Loucy (cell line): ENCODE results near the gene LILRB3.

Experiments
- H2AFZ ChIP-seq: fragments of 200-600 bp; sonication (generic); 2 replicates; pipeline ENCODE4 v1.6.0; 2016; ENCODE audit warnings: antibody characterized with exemption, mild to moderate bottlenecking, low read length, moderate library complexity
- H3F3A ChIP-seq: fragments of 200-600 bp; 2 replicates; pipeline ENCODE4 v1.6.0; 2016; ENCODE audit warnings: antibody characterized with exemption, low read depth, mild to moderate bottlenecking
- H3K27me3 ChIP-seq: fragments of 200-600 bp; sonication (generic); 2 replicates; pipeline ENCODE4 v1.6.1; 2014; ENCODE audit warnings: low read length, mild to moderate bottlenecking; ENCODE audit not compliant: insufficient read depth, poor library complexity, severe bottlenecking
- H3K36me3 ChIP-seq: fragments of 200-600 bp; sonication (generic); 2 replicates; pipeline ENCODE4 v1.6.1; 2016; ENCODE audit warnings: low read length; ENCODE audit not compliant: insufficient read depth
- H3K4me1 ChIP-seq: fragments of 200-600 bp; sonication (generic); 2 replicates; pipeline ENCODE4 v1.5.1; 2014; ENCODE audit warnings: low read length, mild to moderate bottlenecking; ENCODE audit not compliant: insufficient read depth, poor library complexity, severe bottlenecking
- H3K4me2 ChIP-seq: fragments of 200-600 bp; sonication (generic); 2 replicates; pipeline ENCODE4 v1.6.0; 2014; ENCODE audit warnings: antibody characterized with exemption, low read length, low read depth, mild to moderate bottlenecking; ENCODE audit not compliant: poor library complexity, severe bottlenecking
- H3K4me3 ChIP-seq: fragments of 200-600 bp; sonication (generic); 2 replicates; pipeline ENCODE4 v1.5.1; 2014; ENCODE audit warnings: low read length, mild to moderate bottlenecking, mixed read lengths; ENCODE audit not compliant: poor library complexity, severe bottlenecking
- H3K79me2 ChIP-seq: fragments of 200-600 bp; sonication (generic); 2 replicates; pipeline ENCODE4 v1.6.1; 2014; ENCODE audit warnings: low read length; ENCODE audit not compliant: insufficient read depth
- H3K9ac ChIP-seq: fragments of 200-600 bp; sonication (generic); 2 replicates; pipeline ENCODE4 v1.6.0; 2014; ENCODE audit warnings: mild to moderate bottlenecking, low read depth, low read length, moderate library complexity; ENCODE audit not compliant: poor library complexity, severe bottlenecking
- H3K9me2 ChIP-seq: fragments of 200-600 bp; sonication (generic); replicated peaks from 2 replicates; pipeline ENCODE4 v1.6.1; 2016; ENCODE audit warnings: low read depth, low read length, mixed read lengths
- H3K9me3 ChIP-seq: fragments of 200-600 bp; sonication (generic); 2 replicates; pipeline ENCODE4 v1.6.1; 2014; ENCODE audit warnings: mild to moderate bottlenecking, antibody characterized with exemption, low read length, low read depth; ENCODE audit not compliant: insufficient read depth
- H4K20me1 ChIP-seq: fragments of 200-600 bp; sonication (generic); 2 replicates; pipeline ENCODE4 v1.6.0; 2014; ENCODE audit warnings: antibody characterized with exemption, low read length, mild to moderate bottlenecking; ENCODE audit not compliant: insufficient read depth, poor library complexity, severe bottlenecking
- EZH2phosphoT487 ChIP-seq: fragments of 200-600 bp; IDR thresholded peaks from 2 replicates; pipeline ENCODE4 v1.6.1; 2018; ENCODE audit warnings: antibody characterized with exemption, mild to moderate bottlenecking, moderate library complexity, borderline replicate concordance
- TF ChIP-seq, protein P1 (sequence below): fragments of 200-600 bp; sonication (generic); conservative IDR thresholded peaks from 2 replicates; pipeline ENCODE4 v1.5.1; 2014; ENCODE audit warnings: mild to moderate bottlenecking, antibody characterized with exemption, low read length

The LILRB3 gene

DNA sequence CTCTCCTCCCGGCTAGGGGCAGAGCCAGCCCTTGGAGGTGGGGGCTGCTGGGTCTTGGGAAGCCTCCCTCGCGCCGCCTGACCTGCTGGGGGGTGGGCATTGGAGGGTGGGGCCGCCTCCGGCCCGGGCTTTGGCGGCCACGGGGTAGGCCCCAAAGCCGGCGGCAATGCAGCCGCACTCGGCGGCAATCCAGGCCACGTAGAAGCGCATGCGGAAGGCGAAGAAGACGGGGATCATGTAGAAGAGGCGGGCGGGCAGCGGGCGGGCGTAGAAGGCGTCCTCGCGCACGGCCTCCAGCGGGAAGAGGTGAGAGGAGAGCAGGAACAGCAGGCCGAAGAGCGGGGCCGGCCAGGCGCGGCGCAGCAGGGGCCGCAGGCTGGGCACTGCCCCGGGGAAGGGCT, 42.1 kb downstream of the LILRB3 start:
- no peaks in the 10 kb centered on the region for H3K4me1 ChIP-seq
- no peaks in the 10 kb centered on the region for H3K79me2 ChIP-seq
- H3F3A ChIP-seq = no peaks in the 10 kb centered on the region
- no peaks in the 10 kb centered on the region for H3K27me3 ChIP-seq
- H3K4me2 ChIP-seq = no peak overlapping the region
- no peaks in the 10 kb centered on the region for H3K9me3 ChIP-seq
- H3K36me3 ChIP-seq = peaks cover 3% of the 10 kb centered on the region; the same call in 1 of the 2 replicates
- peaks cover 4% of the 10 kb centered on the region for H4K20me1 ChIP-seq
- no peak overlapping the region for H3K4me3 ChIP-seq
- TF ChIP-seq EZH2phosphoT487 = no peak
- TF ChIP-seq, protein P1, sequence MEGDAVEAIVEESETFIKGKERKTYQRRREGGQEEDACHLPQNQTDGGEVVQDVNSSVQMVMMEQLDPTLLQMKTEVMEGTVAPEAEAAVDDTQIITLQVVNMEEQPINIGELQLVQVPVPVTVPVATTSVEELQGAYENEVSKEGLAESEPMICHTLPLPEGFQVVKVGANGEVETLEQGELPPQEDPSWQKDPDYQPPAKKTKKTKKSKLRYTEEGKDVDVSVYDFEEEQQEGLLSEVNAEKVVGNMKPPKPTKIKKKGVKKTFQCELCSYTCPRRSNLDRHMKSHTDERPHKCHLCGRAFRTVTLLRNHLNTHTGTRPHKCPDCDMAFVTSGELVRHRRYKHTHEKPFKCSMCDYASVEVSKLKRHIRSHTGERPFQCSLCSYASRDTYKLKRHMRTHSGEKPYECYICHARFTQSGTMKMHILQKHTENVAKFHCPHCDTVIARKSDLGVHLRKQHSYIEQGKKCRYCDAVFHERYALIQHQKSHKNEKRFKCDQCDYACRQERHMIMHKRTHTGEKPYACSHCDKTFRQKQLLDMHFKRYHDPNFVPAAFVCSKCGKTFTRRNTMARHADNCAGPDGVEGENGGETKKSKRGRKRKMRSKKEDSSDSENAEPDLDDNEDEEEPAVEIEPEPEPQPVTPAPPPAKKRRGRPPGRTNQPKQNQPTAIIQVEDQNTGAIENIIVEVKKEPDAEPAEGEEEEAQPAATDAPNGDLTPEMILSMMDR = no peak
- H3K9me2 ChIP-seq = no peaks in the 10 kb centered on the region
- H3K9ac ChIP-seq = no peak overlapping the region
- no peak overlapping the region for H2AFZ ChIP-seq

DNA sequence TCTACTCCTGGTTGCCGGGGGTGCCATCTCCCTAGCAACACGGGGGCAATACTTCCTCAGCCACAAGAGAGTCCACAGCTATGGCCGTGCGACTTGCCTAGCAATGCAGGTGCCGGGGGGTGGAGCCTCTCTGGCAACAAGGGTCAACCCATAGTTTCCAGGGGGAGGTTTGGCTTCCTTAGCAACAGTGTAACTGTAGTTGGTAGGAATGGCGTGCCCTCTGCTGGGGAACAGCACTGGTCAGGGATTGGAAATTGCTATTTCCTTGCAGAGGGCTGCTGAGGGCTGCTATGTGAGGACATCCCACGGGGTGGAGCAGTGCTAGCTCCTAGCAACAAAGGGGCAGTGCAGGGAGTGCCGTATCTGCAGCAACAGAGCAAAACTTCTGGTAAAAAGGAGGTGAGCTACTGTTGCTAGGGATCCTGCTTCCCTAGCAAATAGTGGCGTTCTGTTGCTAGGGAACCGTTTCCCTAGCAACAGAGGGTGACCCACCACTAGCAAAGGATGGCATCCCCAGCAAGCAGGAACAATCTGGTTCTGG, 42.8 kb downstream of the LILRB3 start:
- no peaks in the 10 kb centered on the region for H3K9me3 ChIP-seq
- H3K4me1 ChIP-seq = no peaks in the 10 kb centered on the region
- no peak overlapping the region for H2AFZ ChIP-seq
- no peak for TF ChIP-seq EZH2phosphoT487
- TF ChIP-seq, protein P1 = peak; percentile 25
- H3K36me3 ChIP-seq = peaks cover 3% of the 10 kb centered on the region; the same call in 1 of the 2 replicates
- no peak overlapping the region for H3K4me3 ChIP-seq
- peaks cover 4% of the 10 kb centered on the region for H4K20me1 ChIP-seq
- H3K27me3 ChIP-seq = no peaks in the 10 kb centered on the region
- H3K4me2 ChIP-seq = no peak overlapping the region
- H3K9ac ChIP-seq = no peak overlapping the region
- H3K79me2 ChIP-seq = no peaks in the 10 kb centered on the region
- H3K9me2 ChIP-seq = no peaks in the 10 kb centered on the region
- H3F3A ChIP-seq = no peaks in the 10 kb centered on the region

DNA sequence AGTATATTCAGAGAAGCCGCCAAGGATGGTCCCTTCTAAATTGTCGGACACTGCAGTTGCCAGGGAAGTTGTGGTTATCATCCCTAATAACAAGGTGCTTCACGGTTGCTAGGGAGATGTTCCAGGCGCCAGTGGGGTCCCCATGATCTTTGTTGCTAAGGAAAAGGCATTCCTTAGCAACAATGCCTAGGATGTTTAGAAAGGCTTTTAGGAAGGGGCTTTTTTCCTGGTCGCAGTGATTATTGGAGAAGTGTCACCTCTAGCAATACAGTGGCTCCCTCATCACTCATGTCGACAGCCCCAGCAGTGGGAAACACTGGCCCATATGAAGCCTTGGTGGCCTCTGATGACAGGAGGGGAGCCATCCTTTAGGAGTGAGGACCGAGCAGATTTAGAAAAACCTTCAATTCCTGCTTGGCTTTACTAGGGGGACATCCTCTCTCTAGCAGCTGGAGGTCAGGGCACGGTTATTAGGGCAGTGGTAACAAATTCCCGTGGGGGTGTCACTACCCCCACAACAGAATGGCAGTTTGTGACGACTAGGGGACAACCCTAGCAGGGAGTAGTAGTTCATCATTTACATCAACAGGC, 43.5 kb downstream of the LILRB3 start:
- H3K4me2 ChIP-seq = no peak overlapping the region
- no peaks in the 10 kb centered on the region for H3K79me2 ChIP-seq
- no peak overlapping the region for H3K4me3 ChIP-seq
- no peaks in the 10 kb centered on the region for H3K4me1 ChIP-seq
- H3F3A ChIP-seq = no peaks in the 10 kb centered on the region
- no peak overlapping the region for H3K9ac ChIP-seq
- H4K20me1 ChIP-seq = peaks cover 4% of the 10 kb centered on the region
- no peaks in the 10 kb centered on the region for H3K9me2 ChIP-seq
- no peak overlapping the region for H2AFZ ChIP-seq
- H3K9me3 ChIP-seq = no peaks in the 10 kb centered on the region
- TF ChIP-seq EZH2phosphoT487 = no peak
- TF ChIP-seq, protein P1 = no peak
- H3K36me3 ChIP-seq = peaks cover 3% of the 10 kb centered on the region; the same call in 1 of the 2 replicates
- H3K27me3 ChIP-seq = no peaks in the 10 kb centered on the region
